Mesendoderm (in vitro differentiated cells): ENCODE results near the gene HTATSF1.

Source experiments
- DNase-seq: peaks from one replicate; pipeline ENCODE4 v3.0.0; 2013
- H2AK5ac ChIP-seq: 2 replicates; pipeline ENCODE4 v1.6.1; 2013; ENCODE audit warnings: low read length, inconsistent platforms
- H2BK120ac ChIP-seq: 2 replicates; pipeline ENCODE4 v1.6.1; 2013; ENCODE audit warnings: low read depth, mild to moderate bottlenecking, low read length, moderate library complexity, mixed read lengths
- H2BK15ac ChIP-seq: replicated peaks from 2 replicates; pipeline ENCODE4 v1.6.1; 2013; ENCODE audit warnings: low read depth, mild to moderate bottlenecking, moderate library complexity
- H2BK5ac ChIP-seq: 2 replicates; pipeline ENCODE4 v1.6.1; 2013; ENCODE audit warnings: low read length, inconsistent platforms
- H3K18ac ChIP-seq: 2 replicates; pipeline ENCODE4 v1.6.1; 2013; ENCODE audit warnings: mild to moderate bottlenecking, low read length, mixed read lengths
- H3K23ac ChIP-seq: one replicate; pipeline ENCODE4 v1.6.1; 2013; ENCODE audit warnings: low read length
- H3K27ac ChIP-seq: 2 replicates; pipeline ENCODE4 v1.5.1; 2013; ENCODE audit warnings: low read depth, mild to moderate bottlenecking, inconsistent platforms, low read length, moderate library complexity
- H3K27me3 ChIP-seq: 2 replicates; pipeline ENCODE4 v1.6.1; 2013; ENCODE audit warnings: low read length, control low read depth, mild to moderate bottlenecking, inconsistent platforms; ENCODE audit not compliant: insufficient read depth, poor library complexity
- H3K36me3 ChIP-seq: 2 replicates; pipeline ENCODE4 v1.6.1; 2013; ENCODE audit warnings: low read length, inconsistent platforms; ENCODE audit not compliant: control insufficient read depth, insufficient read depth
- H3K4ac ChIP-seq: one replicate; pipeline ENCODE4 v1.6.1; 2013; ENCODE audit warnings: low read depth, mild to moderate bottlenecking, low read length, moderate library complexity
- H3K4me1 ChIP-seq: 2 replicates; pipeline ENCODE4 v1.6.1; 2013; ENCODE audit warnings: low read depth, low read length, inconsistent platforms; ENCODE audit not compliant: control insufficient read depth
- H3K4me2 ChIP-seq: 2 replicates; pipeline ENCODE4 v1.6.1; 2013; ENCODE audit warnings: low read length
- H3K4me3 ChIP-seq: 2 replicates; pipeline ENCODE4 v1.5.1; 2013; ENCODE audit warnings: mild to moderate bottlenecking, low read length
- H3K56ac ChIP-seq: one replicate; pipeline ENCODE4 v1.6.1; 2013; ENCODE audit warnings: low read length
- H3K79me1 ChIP-seq: 2 replicates; pipeline ENCODE4 v1.6.1; 2013; ENCODE audit warnings: low read length, inconsistent platforms
- H3K79me2 ChIP-seq: 2 replicates; pipeline ENCODE4 v1.6.1; 2013; ENCODE audit warnings: mild to moderate bottlenecking, low read length; ENCODE audit not compliant: control insufficient read depth, insufficient read depth
- H3K9ac ChIP-seq: 2 replicates; pipeline ENCODE4 v1.6.1; 2013; ENCODE audit warnings: low read length, inconsistent platforms
- H4K5ac ChIP-seq: one replicate; pipeline ENCODE4 v1.6.1; 2013; ENCODE audit warnings: low read length
- H4K8ac ChIP-seq: one replicate; pipeline ENCODE4 v1.6.1; 2013; ENCODE audit warnings: low read depth, mild to moderate bottlenecking, control low read depth, low read length, moderate library complexity
- WGBS: extraction: QIAGEN DNeasy Blood & Tissue Kit; methylation state at CpG from one replicate; pipeline ENCODE4 v1.1.7; 2013; ENCODE audit warnings: low lambda C conversion rate, missing lambda C conversion rate; ENCODE audit not compliant: insufficient coverage; ENCODE audit errors: extremely low coverage; 5-methylcytosine and 5-hydroxymethylcytosine counted together

The HTATSF1 gene

DNA sequence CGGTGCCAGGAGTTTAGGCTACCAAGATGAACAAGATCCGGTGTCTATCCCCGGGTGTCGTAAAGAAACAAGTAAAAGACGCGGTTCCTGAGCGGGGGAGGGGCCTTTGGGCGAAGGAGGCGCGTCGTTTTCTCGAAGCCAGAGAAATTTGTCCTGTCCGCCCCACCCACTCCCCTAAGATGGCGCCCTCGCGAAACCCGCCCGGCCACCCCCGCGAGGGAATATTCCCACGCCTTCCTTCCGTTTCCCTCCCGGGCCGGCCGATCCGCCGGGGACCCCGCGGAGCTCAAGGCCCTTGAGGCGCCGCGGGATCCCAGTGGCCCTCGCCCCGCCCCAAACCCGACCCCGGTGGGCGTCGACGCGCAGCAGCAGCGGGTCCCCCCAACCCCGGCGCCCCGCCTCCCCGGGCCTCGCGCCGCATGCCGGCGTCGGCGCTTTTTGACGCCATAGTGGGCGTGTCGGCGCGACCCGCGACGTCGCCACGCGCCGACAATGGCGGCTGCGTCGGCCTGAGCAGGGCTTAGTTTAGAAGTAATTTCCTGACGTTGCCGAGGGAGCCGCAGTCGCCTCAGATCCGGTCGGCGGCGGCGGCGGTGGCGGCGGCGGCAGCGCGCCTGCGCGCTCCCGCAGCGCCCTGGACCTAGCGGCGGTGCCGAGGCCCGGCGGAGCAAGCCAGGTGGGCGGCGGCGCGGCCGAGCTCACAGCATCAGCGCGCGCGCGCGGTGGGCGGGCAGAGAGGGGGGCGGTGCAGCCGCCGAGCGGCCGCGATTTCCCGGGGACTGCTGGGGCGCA, 432 bp upstream of the HTATSF1 start:
- Histone ChIP-seq H2BK5ac (no peak overlapping the region), H3K4me3 (peak overlapping the region; percentile 54), H3K36me3 (no peaks in the 10 kb centered on the region), H3K4me2 (peak overlapping the region; percentile 56), H3K18ac (peak overlapping the region; percentile 96), H4K8ac (no peak overlapping the region), H3K9ac (peak overlapping the region; percentile 80), H2BK120ac (peak overlapping the region; percentile 73), H3K27me3 (no peaks in the 10 kb centered on the region), H3K79me2 (peaks cover 3% of the 10 kb centered on the region), H3K4me1 (no peaks in the 10 kb centered on the region), H3K79me1 (no peaks in the 10 kb centered on the region), H2BK15ac (no peak overlapping the region), H3K27ac (peak overlapping the region; percentile 97), H4K5ac (no peak overlapping the region), H3K23ac (no peak overlapping the region), H3K4ac (no peak overlapping the region), H2AK5ac (no peak overlapping the region), H3K56ac (peak overlapping the region; percentile 82)
- WGBS, result no CpG with 5 or more reads among the region's 111 CpGs
- DNase-seq, result peak; percentile 89

DNA sequence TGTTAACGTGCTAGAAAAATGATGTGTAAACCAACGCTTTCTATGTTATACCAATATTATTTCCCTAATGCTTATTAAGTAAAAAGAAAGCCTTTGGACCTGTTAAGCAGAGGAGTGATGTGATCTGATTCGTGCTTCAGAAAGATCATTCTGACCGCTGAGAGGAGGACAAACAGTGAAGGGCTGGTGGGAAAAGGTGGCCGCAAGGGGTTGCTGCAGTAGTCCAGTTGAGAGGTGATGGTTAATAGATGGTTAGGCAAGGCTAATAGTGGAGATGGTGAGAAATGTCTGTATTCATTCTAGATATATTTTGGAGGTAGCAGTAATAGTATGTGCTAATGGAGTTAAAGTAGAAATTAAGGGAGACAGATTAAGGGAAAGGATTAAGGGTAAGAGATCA, 21.7 kb downstream of the HTATSF1 start:
- no peaks in the 10 kb centered on the region for H3K36me3 ChIP-seq
- H2BK5ac ChIP-seq, result no peak overlapping the region
- no peak overlapping the region for H3K18ac ChIP-seq
- H3K27me3 ChIP-seq, result no peaks in the 10 kb centered on the region
- H2AK5ac ChIP-seq, result no peak overlapping the region
- DNase-seq, result no peak
- no peak overlapping the region for H4K5ac ChIP-seq
- H3K79me1 ChIP-seq, result no peaks in the 10 kb centered on the region
- no peak overlapping the region for H3K27ac ChIP-seq
- H3K4me3 ChIP-seq, result no peak overlapping the region
- no peak overlapping the region for H4K8ac ChIP-seq
- no peak overlapping the region for H3K56ac ChIP-seq
- no peak overlapping the region for H3K4ac ChIP-seq
- H2BK120ac ChIP-seq, result no peak overlapping the region
- no peak overlapping the region for H3K4me2 ChIP-seq
- H3K9ac ChIP-seq, result no peak overlapping the region
- no peak overlapping the region for H2BK15ac ChIP-seq
- no peak overlapping the region for H3K23ac ChIP-seq
- WGBS, result no CpG with 5 or more reads among the region's 5 CpGs
- H3K79me2 ChIP-seq, result no peaks in the 10 kb centered on the region
- no peaks in the 10 kb centered on the region for H3K4me1 ChIP-seq

DNA sequence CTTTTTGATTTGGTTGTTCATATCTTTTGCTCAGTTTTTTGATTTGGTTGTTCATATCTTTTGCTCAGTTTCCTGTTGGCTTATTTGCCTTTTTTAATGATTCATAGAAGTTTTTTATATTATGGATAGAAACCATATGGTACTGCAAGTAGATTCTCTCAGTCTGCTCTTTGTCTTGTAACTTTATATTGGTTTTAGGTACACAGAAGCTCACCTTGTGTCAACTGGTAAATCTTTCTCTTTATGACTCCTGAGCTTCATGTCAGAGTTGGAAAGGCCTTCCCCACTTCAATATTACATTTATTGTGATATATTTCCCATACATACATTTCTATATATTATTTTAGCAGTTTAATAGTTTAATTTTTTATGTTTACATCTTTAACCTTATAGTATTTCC, 26.4 kb downstream of the HTATSF1 start:
- Histone ChIP-seq H3K4me3 (no peak overlapping the region), H3K27ac (no peak overlapping the region), H3K4ac (no peak overlapping the region), H3K18ac (no peak overlapping the region), H3K79me1 (no peaks in the 10 kb centered on the region), H2BK15ac (no peak overlapping the region), H2AK5ac (no peak overlapping the region), H4K5ac (no peak overlapping the region), H4K8ac (no peak overlapping the region), H2BK120ac (no peak overlapping the region), H3K56ac (no peak overlapping the region), H3K23ac (no peak overlapping the region), H3K27me3 (no peaks in the 10 kb centered on the region), H3K79me2 (no peaks in the 10 kb centered on the region), H2BK5ac (no peak overlapping the region), H3K36me3 (no peaks in the 10 kb centered on the region), H3K4me2 (no peak overlapping the region), H3K4me1 (no peaks in the 10 kb centered on the region), H3K9ac (no peak overlapping the region)
- no peak for DNase-seq

DNA sequence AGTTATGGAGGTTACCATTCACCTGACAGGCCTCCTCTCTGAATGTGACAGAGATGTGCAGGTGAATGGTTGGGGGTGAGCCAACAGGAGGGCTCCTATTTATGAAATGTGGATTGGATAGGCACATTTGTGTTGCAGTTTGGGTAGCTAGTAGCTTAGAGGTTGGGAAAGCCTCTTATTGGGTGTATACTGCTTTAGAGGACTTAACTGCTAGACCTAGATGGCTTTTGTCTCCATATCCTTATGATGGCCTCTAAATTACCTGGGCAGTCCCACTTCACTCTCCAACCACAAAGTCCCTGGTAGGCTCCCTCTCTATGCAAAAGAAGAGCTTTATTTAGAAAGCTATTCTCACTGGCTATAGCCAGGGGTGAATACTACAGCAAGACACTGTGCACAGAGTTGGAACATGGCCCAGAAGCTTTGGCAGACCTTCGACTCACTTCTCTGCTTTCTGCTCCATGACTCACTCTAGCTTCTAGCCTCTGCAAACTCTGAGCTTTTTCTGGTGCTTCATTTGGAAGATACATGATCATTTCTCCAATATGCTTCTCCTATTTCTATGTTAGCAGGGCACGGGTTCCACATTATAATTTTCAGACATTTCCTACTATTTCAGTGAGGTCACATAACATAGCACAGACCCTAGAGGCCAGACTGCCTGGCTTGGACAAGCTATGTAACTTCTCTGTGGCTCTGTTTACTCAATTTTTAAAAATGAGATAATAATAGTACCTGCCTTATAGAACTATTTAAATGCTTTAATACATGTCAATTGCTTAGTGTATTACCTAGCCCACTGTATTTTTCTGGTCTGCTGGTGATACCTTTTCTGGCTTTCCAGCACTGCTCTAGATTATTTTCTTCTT, 28.6 kb downstream of the HTATSF1 start:
- Histone ChIP-seq H3K79me2 (no peaks in the 10 kb centered on the region), H2BK15ac (no peak overlapping the region), H3K4ac (no peak overlapping the region), H3K18ac (no peak overlapping the region), H3K36me3 (no peaks in the 10 kb centered on the region), H3K27me3 (no peaks in the 10 kb centered on the region), H3K56ac (no peak overlapping the region), H4K5ac (no peak overlapping the region), H3K4me3 (no peak overlapping the region), H3K9ac (no peak overlapping the region), H3K4me2 (no peak overlapping the region), H2BK120ac (no peak overlapping the region), H3K4me1 (no peaks in the 10 kb centered on the region), H3K27ac (no peak overlapping the region), H3K79me1 (no peaks in the 10 kb centered on the region), H2BK5ac (no peak overlapping the region), H3K23ac (no peak overlapping the region), H4K8ac (no peak overlapping the region), H2AK5ac (no peak overlapping the region)
- DNase-seq, result no peak
- no CpG with 5 or more reads among the region's 2 CpGs for WGBS

DNA sequence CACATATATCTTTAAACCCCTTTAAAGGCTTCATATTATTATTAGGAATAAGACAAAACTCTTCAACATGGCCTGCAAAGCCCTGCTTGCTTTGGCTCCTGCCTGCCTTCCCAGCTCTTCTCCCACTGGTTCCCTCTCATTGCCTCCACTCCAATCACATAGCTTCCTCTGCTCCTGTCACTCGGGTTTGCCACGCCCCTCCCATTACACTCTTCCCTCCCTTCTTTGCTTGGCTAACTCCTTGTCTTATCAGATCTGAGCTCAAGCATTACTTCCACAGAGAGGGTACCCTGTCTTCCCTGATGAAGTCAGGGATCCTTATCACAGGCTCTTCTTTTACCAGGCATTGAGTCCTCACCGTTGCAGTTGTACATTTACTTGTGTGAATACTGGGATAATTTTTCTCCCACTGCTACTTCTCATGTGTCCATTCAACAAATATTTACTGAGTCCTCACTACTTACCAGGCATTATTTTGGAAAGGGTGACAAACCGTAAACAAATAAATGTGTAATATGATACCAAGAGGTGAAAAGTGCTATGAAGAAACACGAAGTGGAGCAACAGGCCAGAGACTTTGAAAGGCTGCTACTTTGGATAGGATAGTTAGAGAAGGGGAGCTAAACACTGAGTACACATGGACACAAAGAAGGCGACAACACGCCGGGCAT, 31.4 kb downstream of the HTATSF1 start:
- Histone ChIP-seq H2BK15ac (no peak overlapping the region), H3K79me1 (no peaks in the 10 kb centered on the region), H2BK5ac (no peak overlapping the region), H3K4ac (no peak overlapping the region), H3K18ac (no peak overlapping the region), H3K27me3 (no peaks in the 10 kb centered on the region), H3K79me2 (no peaks in the 10 kb centered on the region), H2AK5ac (no peak overlapping the region), H3K9ac (no peak overlapping the region), H3K4me3 (no peak overlapping the region), H3K56ac (no peak overlapping the region), H4K8ac (no peak overlapping the region), H3K36me3 (no peaks in the 10 kb centered on the region), H4K5ac (no peak overlapping the region), H3K4me2 (no peak overlapping the region), H3K4me1 (no peaks in the 10 kb centered on the region), H3K27ac (no peak overlapping the region), H3K23ac (no peak overlapping the region), H2BK120ac (no peak overlapping the region)
- DNase-seq, result peak; percentile 63
- no CpG with 5 or more reads among the region's 8 CpGs for WGBS
